Neural crest cell (in vitro differentiated cells): ENCODE data around the gene SPOCK1. TPM values are rescaled to one million over a fixed set of nuclear protein-coding genes. Genes with fewer than 3 reads are reported as not detected.

Experiments
- DNase-seq: peaks from one replicate; pipeline ENCODE4 v3.0.0; 2021; ENCODE audit warnings: low read depth, mixed read lengths, low spot score
- H3K27ac Mint-ChIP-seq: one replicate; pipeline ENCODE4 v1.8.0; 2021; ENCODE audit warnings: mild to moderate bottlenecking, mixed read lengths; ENCODE audit not compliant: unreplicated experiment
- H3K27me3 Mint-ChIP-seq: 2 replicates; pipeline ENCODE4 v1.8.0; 2021; ENCODE audit warnings: low read depth, mild to moderate bottlenecking, mixed read lengths
- H3K36me3 Mint-ChIP-seq: 2 replicates; pipeline ENCODE4 v1.8.0; 2021; ENCODE audit warnings: low read depth, mild to moderate bottlenecking, mixed read lengths
- H3K4me1 Mint-ChIP-seq: 2 replicates; pipeline ENCODE4 v1.8.0; 2021; ENCODE audit warnings: mixed read lengths
- H3K4me3 Mint-ChIP-seq: one replicate; pipeline ENCODE4 v1.8.0; 2021; ENCODE audit warnings: mild to moderate bottlenecking, mixed read lengths
- H3K9me3 Mint-ChIP-seq: 2 replicates; pipeline ENCODE4 v1.8.0; 2021; ENCODE audit warnings: mixed read lengths
- CTCF ChIP-seq: fragments of 200-600 bp; sonication (generic); conservative IDR thresholded peaks from 2 replicates; pipeline ENCODE4 v1.5.0; 2021; ENCODE audit warnings: antibody characterized with exemption, mild to moderate bottlenecking
- total RNA-seq: library from RNA; stranded (reverse); gene quantifications from 2 replicates; pipeline ENCODE4 v1.2.1, GENCODE V29; 2021

SPOCK1 gene
- total RNA-seq, 1 donor from 2014 or later, result 89.7 TPM

- Mint-ChIP-seq H3K9me3 (no peaks in the 10 kb centered on the region), H3K4me1 (peaks cover 12% of the 10 kb centered on the region), H3K4me3 (no peak overlapping the region), H3K36me3 (no peaks in the 10 kb centered on the region), H3K27ac (no peak overlapping the region), H3K27me3 (peaks cover 12% of the 10 kb centered on the region)
- no peak for DNase-seq
- TF ChIP-seq CTCF, result no peak
These were observed 464.9 kb downstream of the SPOCK1 start for GRCh38 chr5:137034213-137034612.

- no peak for DNase-seq
- TF ChIP-seq CTCF, result no peak
- H3K4me3 Mint-ChIP-seq, result no peak overlapping the region
- no peaks in the 10 kb centered on the region for H3K9me3 Mint-ChIP-seq
- H3K36me3 Mint-ChIP-seq, result no peaks in the 10 kb centered on the region
- peaks cover 12% of the 10 kb centered on the region for H3K4me1 Mint-ChIP-seq
- H3K27me3 Mint-ChIP-seq, result peaks cover 12% of the 10 kb centered on the region
- H3K27ac Mint-ChIP-seq, result no peak overlapping the region
These were observed 466.2 kb downstream of the SPOCK1 start for GRCh38 chr5:137032929-137033328.

GRCh38 chr5:137027758-137028157 is 471.4 kb downstream of the SPOCK1 start:
- H3K9me3 Mint-ChIP-seq, result no peaks in the 10 kb centered on the region
- no peak for TF ChIP-seq CTCF
- no peak for DNase-seq
- no peaks in the 10 kb centered on the region for H3K27me3 Mint-ChIP-seq
- H3K36me3 Mint-ChIP-seq, result no peaks in the 10 kb centered on the region
- H3K4me1 Mint-ChIP-seq, result no peaks in the 10 kb centered on the region
- no peak overlapping the region for H3K4me3 Mint-ChIP-seq
- no peak overlapping the region for H3K27ac Mint-ChIP-seq

- Mint-ChIP-seq H3K36me3 (no peaks in the 10 kb centered on the region), H3K27me3 (no peaks in the 10 kb centered on the region), H3K4me3 (no peak overlapping the region), H3K4me1 (no peaks in the 10 kb centered on the region), H3K9me3 (no peaks in the 10 kb centered on the region), H3K27ac (no peak overlapping the region)
- DNase-seq, result no peak
- TF ChIP-seq CTCF, result no peak
These were observed 472.8 kb downstream of the SPOCK1 start for GRCh38 chr5:137026296-137026695.

- no peak for DNase-seq
- H3K9me3 Mint-ChIP-seq, result no peaks in the 10 kb centered on the region
- H3K4me3 Mint-ChIP-seq, result no peak overlapping the region
- H3K27me3 Mint-ChIP-seq, result no peaks in the 10 kb centered on the region
- TF ChIP-seq CTCF, result no peak
- H3K27ac Mint-ChIP-seq, result no peak overlapping the region
- no peaks in the 10 kb centered on the region for H3K4me1 Mint-ChIP-seq
- H3K36me3 Mint-ChIP-seq, result no peaks in the 10 kb centered on the region
These were observed 475.1 kb downstream of the SPOCK1 start for GRCh38 chr5:137024044-137024443.

- Mint-ChIP-seq H3K36me3 (no peaks in the 10 kb centered on the region), H3K27me3 (no peaks in the 10 kb centered on the region), H3K4me1 (no peaks in the 10 kb centered on the region), H3K9me3 (no peaks in the 10 kb centered on the region), H3K27ac (no peak overlapping the region), H3K4me3 (no peak overlapping the region)
- DNase-seq, result no peak
- TF ChIP-seq CTCF, result no peak
These were observed 475.8 kb downstream of the SPOCK1 start for GRCh38 chr5:137023371-137023770.
